HCT116 (cell line): ENCODE results near the gene TRIM65. TPM values are rescaled to one million over a fixed set of nuclear protein-coding genes. Genes with fewer than 3 reads are reported as not detected.

Experiments used
- ATAC-seq: fragments of 200-7000 bp; cut with Tn5 transposase; 2 replicates; pipeline ENCODE4 v1.9.1; 2020; ENCODE audit warnings: mild to moderate bottlenecking, moderate library complexity
- BruUV-seq: library from RNA; stranded (reverse); fragments of 400-500 nt; replicated peaks from 2 replicates; lab custom pipeline; 2021; lab: Mats Ljungman, UMichigan
- CTCF ChIA-PET: fragments of 300-600 bp; sonication (Branson Sonifier 250); formaldehyde crosslinking; loops from one replicate; lab custom pipeline; 2021; ENCODE audit warnings: antibody characterized with exemption; lab: Charles Lee
- POLR2A ChIA-PET: fragments of 300-600, 350-600 bp; sonication (Branson Sonifier 250); formaldehyde crosslinking; loops from one replicate; lab custom pipeline; 2021; ENCODE audit warnings: antibody characterized with exemption; lab: Charles Lee
- RAD21 ChIA-PET, 2 experiments: fragments of 300-600 bp; sonication (Branson Sonifier 250); formaldehyde crosslinking; loops; one replicate each; lab custom pipeline; 2023; ENCODE audit warnings: low total read pairs in 2 of 2; ENCODE audit not compliant: uncharacterized antibody in 2 of 2, unreplicated experiment in 2 of 2, low non-redundant PET in 1 of 2; lab: Charles Lee
- DNase-seq: peaks from one replicate; pipeline ENCODE4 v3.0.0-alpha.2; 2010; ENCODE audit warnings: low read depth, low spot score
- H2AFZ ChIP-seq: fragments of 200-600 bp; shearing (Covaris generic), sonication (generic); 2 replicates; pipeline ENCODE4 v1.6.1; 2017; ENCODE audit warnings: low read depth, mixed run types, mixed read lengths, antibody characterized with exemption, low read length; ENCODE audit not compliant: poor library complexity, severe bottlenecking
- H3K27ac ChIP-seq: 2 replicates; pipeline ENCODE4 v1.5.1; 2012; ENCODE audit warnings: low read depth, low read length
- H3K27me3 ChIP-seq: fragments of 200-600 bp; sonication (generic); 2 replicates; pipeline ENCODE4 v1.6.1; 2016; ENCODE audit warnings: mixed run types, low read length, mixed read lengths; ENCODE audit not compliant: insufficient read depth
- H3K36me3 ChIP-seq, 2 experiments: fragments of 200-500 bp in 1 of 2; fragments of 200-600 bp in 1 of 2; sonication (Bioruptor generic) in 1 of 2; sonication (generic) in 1 of 2; 2 replicates each; pipeline versions ENCODE4 v1.5.1 to v1.6.1; 2014 to 2016; ENCODE audit warnings: low read length in 2 of 2, inconsistent platforms in 1 of 2, mixed read lengths in 1 of 2, mixed run types in 1 of 2; ENCODE audit not compliant: insufficient read depth in 2 of 2, control insufficient read depth in 1 of 2
- H3K4me1 ChIP-seq, 2 experiments: fragments of 200-600 bp in 1 of 2; sonication (generic) in 1 of 2; 2 replicates each; pipeline versions ENCODE4 v1.5.1 to v1.6.1; 2012 to 2017; ENCODE audit warnings: low read length in 2 of 2, inconsistent platforms in 1 of 2, mild to moderate bottlenecking in 1 of 2, mixed read lengths in 1 of 2, mixed run types in 1 of 2, moderate library complexity in 1 of 2; ENCODE audit not compliant: insufficient read depth in 2 of 2, control insufficient read depth in 1 of 2
- H3K4me2 ChIP-seq: fragments of 200-600 bp; sonication (generic); 2 replicates; pipeline ENCODE4 v1.6.1; 2017; ENCODE audit warnings: mixed run types, low read length, mixed read lengths
- H3K4me3 ChIP-seq, 2 experiments: fragments of 200-600 bp in 1 of 2; sonication (generic) in 1 of 2; replicated peaks in 1 of 2; 2 replicates each; pipeline ENCODE4 v1.5.1; 2011 to 2016; ENCODE audit warnings: low read length in 2 of 2, control low read depth in 1 of 2, low read depth in 1 of 2, mild to moderate bottlenecking in 1 of 2, mixed read lengths in 1 of 2, mixed run types in 1 of 2
- H3K79me2 ChIP-seq: fragments of 200-600 bp; sonication (generic); 2 replicates; pipeline ENCODE4 v1.6.1; 2017; ENCODE audit warnings: mild to moderate bottlenecking, mixed run types, low read length, moderate library complexity, mixed read lengths; ENCODE audit not compliant: insufficient read depth
- H3K9ac ChIP-seq: fragments of 200-600 bp; sonication (generic); 2 replicates; pipeline ENCODE4 v1.6.1; 2016; ENCODE audit warnings: low read length, mixed read lengths
- H3K9me2 ChIP-seq: fragments of 200-600 bp; sonication (generic), shearing (Covaris generic); 2 replicates; pipeline ENCODE4 v1.6.1; 2017; ENCODE audit warnings: mixed run types, mild to moderate bottlenecking, moderate library complexity; ENCODE audit not compliant: insufficient read depth
- H3K9me3 ChIP-seq, 2 experiments: fragments of 200-500 bp in 1 of 2; fragments of 200-600 bp in 1 of 2; sonication (Bioruptor generic) in 1 of 2; sonication (generic) in 1 of 2; 2 replicates each; pipeline ENCODE4 v1.6.1; 2014 to 2017; ENCODE audit warnings: low read length in 2 of 2, mixed read lengths in 2 of 2, inconsistent platforms in 1 of 2, low read depth in 1 of 2, mild to moderate bottlenecking in 1 of 2, mixed run types in 1 of 2, moderate library complexity in 1 of 2; ENCODE audit not compliant: control insufficient read depth in 1 of 2, insufficient read depth in 1 of 2
- H4K20me1 ChIP-seq: fragments of 200-600 bp; sonication (generic), shearing (Covaris generic); 2 replicates; pipeline ENCODE4 v1.6.1; 2017; ENCODE audit warnings: mixed run types, mild to moderate bottlenecking, moderate library complexity; ENCODE audit not compliant: insufficient read depth
- ELF1 ChIP-seq: IDR thresholded peaks from 2 replicates; pipeline ENCODE4 v1.6.1; 2012; ENCODE audit warnings: low read depth, borderline replicate concordance
- FOSL1 ChIP-seq: IDR thresholded peaks from 2 replicates; pipeline ENCODE4 v1.6.1; 2012; ENCODE audit warnings: low read depth
- POLR2AphosphoS5 ChIP-seq: IDR thresholded peaks from 2 replicates; pipeline ENCODE4 v1.6.1; 2011; ENCODE audit warnings: mild to moderate bottlenecking, low read depth, low read length, moderate library complexity
- SIN3A ChIP-seq: IDR thresholded peaks from 2 replicates; pipeline ENCODE4 v1.6.1; 2012; ENCODE audit warnings: low read depth
- ZBTB33 ChIP-seq: IDR thresholded peaks from 2 replicates; pipeline ENCODE4 v1.6.1; 2011; ENCODE audit warnings: mild to moderate bottlenecking, low read length, moderate library complexity; ENCODE audit not compliant: insufficient replicate concordance; ENCODE audit errors: extremely low read depth
- intact Hi-C: fragments of 100-400 bp; cut with micrococcal nuclease; formaldehyde crosslinking; loops from 2 replicates; pipeline ENCODE4 v1.10.0; 2022
- total RNA-seq: library from RNA; stranded (reverse); gene quantifications from one replicate; pipeline ENCODE4 v1.2.1, GENCODE V29; 2021; ENCODE audit not compliant: unreplicated experiment
- TF ChIP-seq, protein P1 (sequence below): IDR thresholded peaks from 2 replicates; pipeline ENCODE4 v1.6.1; 2012; ENCODE audit warnings: low read depth

TRIM65 gene
- total RNA-seq, 1 experiment from 2014 or later = 53.0 TPM

DNA sequence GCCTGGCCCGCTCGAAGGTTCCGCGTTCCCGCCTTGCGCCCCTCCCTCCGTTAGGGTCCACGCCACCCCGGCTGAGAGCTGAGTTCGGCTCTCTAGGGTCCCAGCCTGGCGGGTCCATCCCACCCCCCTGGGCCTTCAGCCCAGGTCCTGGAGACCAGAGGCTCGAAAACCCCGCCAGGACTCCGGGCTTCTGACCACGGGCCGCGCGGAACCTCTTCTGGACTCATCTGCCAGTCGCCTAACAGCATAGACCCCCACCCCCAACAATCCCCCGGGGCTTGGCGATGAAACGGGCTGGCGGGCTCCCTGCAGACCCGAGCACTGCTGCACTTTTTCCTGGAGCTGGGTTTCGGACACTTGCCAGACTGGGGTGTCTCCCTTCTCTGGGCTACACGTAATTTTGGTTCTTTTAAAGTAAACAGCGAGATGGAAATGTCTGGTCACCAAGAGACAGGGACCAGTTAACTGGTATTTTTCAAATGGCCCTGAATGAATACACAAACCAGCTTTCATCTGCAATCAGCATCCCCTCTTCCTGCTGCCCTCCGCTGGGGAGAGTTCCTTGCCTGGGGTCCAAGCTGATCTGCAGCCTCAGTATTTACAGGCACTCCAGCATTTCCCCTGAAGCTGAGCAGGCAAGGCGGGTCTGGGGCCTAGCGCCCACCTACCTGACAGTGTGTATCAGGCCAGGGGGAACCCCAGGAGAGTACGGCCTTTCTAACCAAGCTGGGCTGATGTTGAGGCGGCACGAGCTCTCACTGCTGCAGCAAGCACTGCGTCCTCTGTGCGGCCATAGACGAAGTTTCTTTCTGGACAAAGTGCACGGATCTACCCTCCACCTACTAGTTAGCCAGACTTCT lies 639 bp upstream of the TRIM65 start:
- peak overlapping the region; percentile 64 to 72 for H3K4me3 ChIP-seq
- DNase-seq = no peak
- no peak overlapping the region for H2AFZ ChIP-seq
- POLR2A ChIA-PET = interaction anchor here (1.0 to 5.1 kb wide), 8 partner anchors 15 to 132 kb away, joined by 3 to 22 read pairs (median 4); partner anchors contain the start of genes TRIM47 and WBP2
- no peak for TF ChIP-seq SIN3A
- TF ChIP-seq, protein P1, sequence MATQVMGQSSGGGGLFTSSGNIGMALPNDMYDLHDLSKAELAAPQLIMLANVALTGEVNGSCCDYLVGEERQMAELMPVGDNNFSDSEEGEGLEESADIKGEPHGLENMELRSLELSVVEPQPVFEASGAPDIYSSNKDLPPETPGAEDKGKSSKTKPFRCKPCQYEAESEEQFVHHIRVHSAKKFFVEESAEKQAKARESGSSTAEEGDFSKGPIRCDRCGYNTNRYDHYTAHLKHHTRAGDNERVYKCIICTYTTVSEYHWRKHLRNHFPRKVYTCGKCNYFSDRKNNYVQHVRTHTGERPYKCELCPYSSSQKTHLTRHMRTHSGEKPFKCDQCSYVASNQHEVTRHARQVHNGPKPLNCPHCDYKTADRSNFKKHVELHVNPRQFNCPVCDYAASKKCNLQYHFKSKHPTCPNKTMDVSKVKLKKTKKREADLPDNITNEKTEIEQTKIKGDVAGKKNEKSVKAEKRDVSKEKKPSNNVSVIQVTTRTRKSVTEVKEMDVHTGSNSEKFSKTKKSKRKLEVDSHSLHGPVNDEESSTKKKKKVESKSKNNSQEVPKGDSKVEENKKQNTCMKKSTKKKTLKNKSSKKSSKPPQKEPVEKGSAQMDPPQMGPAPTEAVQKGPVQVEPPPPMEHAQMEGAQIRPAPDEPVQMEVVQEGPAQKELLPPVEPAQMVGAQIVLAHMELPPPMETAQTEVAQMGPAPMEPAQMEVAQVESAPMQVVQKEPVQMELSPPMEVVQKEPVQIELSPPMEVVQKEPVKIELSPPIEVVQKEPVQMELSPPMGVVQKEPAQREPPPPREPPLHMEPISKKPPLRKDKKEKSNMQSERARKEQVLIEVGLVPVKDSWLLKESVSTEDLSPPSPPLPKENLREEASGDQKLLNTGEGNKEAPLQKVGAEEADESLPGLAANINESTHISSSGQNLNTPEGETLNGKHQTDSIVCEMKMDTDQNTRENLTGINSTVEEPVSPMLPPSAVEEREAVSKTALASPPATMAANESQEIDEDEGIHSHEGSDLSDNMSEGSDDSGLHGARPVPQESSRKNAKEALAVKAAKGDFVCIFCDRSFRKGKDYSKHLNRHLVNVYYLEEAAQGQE = no peak
- TF ChIP-seq ZBTB33 = no peak
- TF ChIP-seq POLR2AphosphoS5 = no peak
- TF ChIP-seq ELF1 = no peak
- no peak for TF ChIP-seq FOSL1
- RAD21 ChIA-PET = no interaction called here
- TSS peak; percentile 78 for BruUV-seq
- no peaks in the 10 kb centered on the region for H3K27me3 ChIP-seq
- H3K27ac ChIP-seq = peak overlapping the region; percentile 100
- H3K4me1 ChIP-seq = peaks cover 13 to 26% of the 10 kb centered on the region in 2 experiments
- CTCF ChIA-PET = interaction anchor here (0.7 to 2.3 kb wide), 3 partner anchors 19 to 106 kb away, joined by 3 to 8 read pairs (median 5); partner anchors contain the start of genes TRIM47 and WBP2
- H3K9me3 ChIP-seq = no peaks in the 10 kb centered on the region
- peaks cover 34% of the 10 kb centered on the region; the same call in 1 of the 2 replicates for H3K79me2 ChIP-seq
- H3K9me2 ChIP-seq = no peaks in the 10 kb centered on the region
- no peak for ATAC-seq
- H3K4me2 ChIP-seq = peak overlapping the region; percentile 95
- no peaks in the 10 kb centered on the region for H4K20me1 ChIP-seq
- H3K9ac ChIP-seq = peak overlapping the region; percentile 84
- intact Hi-C loops = no loop called here
- peaks cover 24 to 38% of the 10 kb centered on the region in 2 experiments for H3K36me3 ChIP-seq
